H9 (cell line): Measurements from ENCODE around the gene PDE6D. TPM values are rescaled to one million over a fixed set of nuclear protein-coding genes. Genes with fewer than 3 reads are reported as not detected.

Experiments
- DNase-seq: peaks from one replicate; pipeline ENCODE4 v3.0.0-alpha.2; 2017
- H2AFZ ChIP-seq: one replicate; pipeline ENCODE4 v1.6.1; 2013; ENCODE audit warnings: mild to moderate bottlenecking, low read length, control low read depth, moderate library complexity
- H2AK5ac ChIP-seq: 2 replicates; pipeline ENCODE4 v1.6.1; 2013; ENCODE audit warnings: low read length, control low read depth, mixed read lengths; ENCODE audit not compliant: insufficient read length
- H2BK120ac ChIP-seq: one replicate; pipeline ENCODE4 v1.6.1; 2013; ENCODE audit warnings: low read depth, mild to moderate bottlenecking, low read length, control low read depth, inconsistent platforms; ENCODE audit not compliant: poor library complexity, severe bottlenecking
- H2BK12ac ChIP-seq: 2 replicates; pipeline ENCODE4 v1.6.1; 2013; ENCODE audit warnings: low read length, control low read depth, mixed read lengths, low read depth; ENCODE audit not compliant: insufficient read length
- H2BK15ac ChIP-seq: 2 replicates; pipeline ENCODE4 v1.6.1; 2013; ENCODE audit warnings: low read depth, low read length, control low read depth
- H2BK20ac ChIP-seq: one replicate; pipeline ENCODE4 v1.6.1; 2013; ENCODE audit warnings: low read depth, mild to moderate bottlenecking, low read length, control low read depth, inconsistent platforms; ENCODE audit not compliant: poor library complexity, severe bottlenecking
- H2BK5ac ChIP-seq: 2 replicates; pipeline ENCODE4 v1.6.1; 2013; ENCODE audit warnings: low read length, control low read depth, mixed read lengths; ENCODE audit not compliant: insufficient read length
- H3K14ac ChIP-seq: 2 replicates; pipeline ENCODE4 v1.6.1; 2013; ENCODE audit warnings: low read length, control low read depth; ENCODE audit not compliant: insufficient read depth
- H3K18ac ChIP-seq: 2 replicates; pipeline ENCODE4 v1.6.1; 2013; ENCODE audit warnings: low read depth, mild to moderate bottlenecking, mixed read lengths, low read length, control low read depth; ENCODE audit not compliant: insufficient read length
- H3K23ac ChIP-seq: 2 replicates; pipeline ENCODE4 v1.6.1; 2013; ENCODE audit warnings: low read length, control low read depth, mixed read lengths, low read depth; ENCODE audit not compliant: insufficient read length
- H3K23me2 ChIP-seq: 2 replicates; pipeline ENCODE4 v1.6.1; 2013; ENCODE audit warnings: low read depth, mild to moderate bottlenecking, mixed read lengths, low read length, control low read depth; ENCODE audit not compliant: insufficient read length, poor library complexity, severe bottlenecking
- H3K27ac ChIP-seq: 2 replicates; pipeline ENCODE4 v1.5.1; 2013; ENCODE audit warnings: low read length, control low read depth, mixed read lengths, low read depth; ENCODE audit not compliant: insufficient read length
- H3K27me3 ChIP-seq: 2 replicates; pipeline ENCODE4 v1.6.1; 2013; ENCODE audit warnings: low read length, control low read depth, inconsistent platforms; ENCODE audit not compliant: insufficient read depth
- H3K4ac ChIP-seq: 2 replicates; pipeline ENCODE4 v1.6.1; 2013; ENCODE audit warnings: low read depth, mild to moderate bottlenecking, control low read depth, inconsistent platforms, low read length, moderate library complexity
- H3K4me1 ChIP-seq: 2 replicates; pipeline ENCODE4 v1.6.1; 2013; ENCODE audit warnings: low read length, control low read depth, inconsistent platforms; ENCODE audit not compliant: insufficient read depth
- H3K4me2 ChIP-seq: 2 replicates; pipeline ENCODE4 v1.6.1; 2013; ENCODE audit warnings: low read length, control low read depth, mixed read lengths; ENCODE audit not compliant: insufficient read length, insufficient read depth
- H3K56ac ChIP-seq: 2 replicates; pipeline ENCODE4 v1.6.1; 2013; ENCODE audit warnings: low read depth, mild to moderate bottlenecking, mixed read lengths, low read length, control low read depth; ENCODE audit not compliant: insufficient read length
- H3K79me1 ChIP-seq: 2 replicates; pipeline ENCODE4 v1.6.1; 2013; ENCODE audit warnings: low read depth, mild to moderate bottlenecking, moderate library complexity, low read length, control low read depth, inconsistent platforms; ENCODE audit not compliant: insufficient read depth, poor library complexity, severe bottlenecking
- H3K79me2 ChIP-seq: 2 replicates; pipeline ENCODE4 v1.6.1; 2013; ENCODE audit warnings: low read length, control low read depth, inconsistent platforms; ENCODE audit not compliant: insufficient read depth
- H3K9ac ChIP-seq: 2 replicates; pipeline ENCODE4 v1.6.1; 2013; ENCODE audit warnings: low read length, control low read depth, mixed read lengths; ENCODE audit not compliant: insufficient read length; ENCODE audit errors: extremely low read depth
- H3K9me3 ChIP-seq: one replicate; pipeline ENCODE4 v1.6.1; 2013; ENCODE audit warnings: low read depth, low read length, inconsistent platforms; ENCODE audit not compliant: control insufficient read depth
- H3T11ph ChIP-seq: one replicate; pipeline ENCODE4 v1.6.1; 2013; ENCODE audit warnings: mild to moderate bottlenecking, low read length, control low read depth, inconsistent platforms
- H4K20me1 ChIP-seq: one replicate; pipeline ENCODE4 v1.6.1; 2013; ENCODE audit not compliant: control insufficient read depth, insufficient read length, insufficient read depth
- H4K5ac ChIP-seq: 2 replicates; pipeline ENCODE4 v1.6.1; 2013; ENCODE audit warnings: low read depth, mild to moderate bottlenecking, mixed read lengths, low read length, control low read depth; ENCODE audit not compliant: insufficient read length
- H4K8ac ChIP-seq: replicated peaks from 2 replicates; pipeline ENCODE4 v1.6.1; 2013; ENCODE audit warnings: low read length, control low read depth, mixed read lengths, low read depth; ENCODE audit not compliant: insufficient read length
- H4K91ac ChIP-seq: 2 replicates; pipeline ENCODE4 v1.6.1; 2013; ENCODE audit warnings: low read depth, mild to moderate bottlenecking, moderate library complexity, mixed read lengths, low read length, control low read depth; ENCODE audit not compliant: insufficient read length
- H3K27ac Mint-ChIP-seq, 3 experiments: 2 replicates in 2 of 3; 3 replicates in 1 of 3; pipeline ENCODE4 v1.8.0; 2020 to 2021; ENCODE audit warnings: mixed read lengths in 3 of 3, mild to moderate bottlenecking in 1 of 3, moderate library complexity in 1 of 3
- H3K27me3 Mint-ChIP-seq: 2 replicates; pipeline ENCODE4 v1.8.0; 2021; ENCODE audit warnings: low read depth, mild to moderate bottlenecking, moderate library complexity, mixed read lengths
- H3K36me3 Mint-ChIP-seq, 3 experiments: 2 replicates in 2 of 3; 3 replicates in 1 of 3; pipeline ENCODE4 v1.8.0; 2020 to 2021; ENCODE audit warnings: low read depth in 3 of 3, mixed read lengths in 3 of 3; ENCODE audit not compliant: insufficient read depth in 1 of 3
- H3K4me1 Mint-ChIP-seq, 2 experiments: 2 replicates each; pipeline ENCODE4 v1.8.0; 2020; ENCODE audit warnings: mixed read lengths in 2 of 2
- H3K4me3 Mint-ChIP-seq, 2 experiments: 2 replicates in 1 of 2; 3 replicates in 1 of 2; pipeline ENCODE4 v1.8.0; 2020 to 2021; ENCODE audit warnings: mild to moderate bottlenecking in 2 of 2, mixed read lengths in 2 of 2, moderate library complexity in 1 of 2
- H3K9me3 Mint-ChIP-seq, 2 experiments: 2 replicates in 1 of 2; 3 replicates in 1 of 2; pipeline ENCODE4 v1.8.0; 2020; ENCODE audit warnings: mild to moderate bottlenecking in 2 of 2, mixed read lengths in 2 of 2, moderate library complexity in 1 of 2
- CTCF ChIP-seq: fragments of 200-600 bp; sonication (generic); conservative IDR thresholded peaks from 3 replicates; pipeline ENCODE4 v1.8.0; 2021; ENCODE audit warnings: antibody characterized with exemption, mild to moderate bottlenecking
- WGBS: extraction: QIAGEN DNeasy Blood & Tissue Kit; methylation state at CpG from one replicate; pipeline ENCODE4 v1.1.7; 2013; ENCODE audit warnings: missing lambda C conversion rate, low lambda C conversion rate, mixed read lengths; ENCODE audit not compliant: insufficient read length; ENCODE audit errors: extremely low coverage; 5-methylcytosine and 5-hydroxymethylcytosine counted together
- total RNA-seq: library from RNA; stranded (reverse); gene quantifications from 2 replicates; pipeline ENCODE4 v1.2.1, GENCODE V29; 2021

Gene PDE6D
- total RNA-seq, 1 experiment from 2014 or later, result 33.7 TPM

GRCh38 chr2:231714639-231715498 lies 66.2 kb downstream of the PDE6D start:
- Histone ChIP-seq H3K56ac (no peak overlapping the region), H2BK15ac (no peak overlapping the region), H3K27ac (peak overlapping the region; percentile 10), H3K79me1 (no peaks in the 10 kb centered on the region), H3K9me3 (no peaks in the 10 kb centered on the region), H3K9ac (no peak overlapping the region), H3K18ac (peak overlapping the region; percentile 9), H2BK12ac (no peak overlapping the region), H3K4me2 (no peak overlapping the region), H2BK5ac (no peak overlapping the region), H2AK5ac (no peak overlapping the region), H3K27me3 (no peaks in the 10 kb centered on the region), H3T11ph (no peak overlapping the region), H3K14ac (no peak overlapping the region; the same call in 1 of the 2 replicates), H4K91ac (no peak overlapping the region), H4K5ac (no peak overlapping the region), H4K8ac (no peak overlapping the region), H3K4me1 (no peaks in the 10 kb centered on the region), H3K79me2 (peaks cover 26% of the 10 kb centered on the region; the same call in 1 of the 2 replicates), H2BK120ac (no peak overlapping the region), H3K23me2 (peaks cover 7% of the 10 kb centered on the region), H2BK20ac (no peak overlapping the region), H2AFZ (no peak overlapping the region), H3K23ac (no peak overlapping the region), H4K20me1 (no peaks in the 10 kb centered on the region), H3K4ac (no peak overlapping the region)
- Mint-ChIP-seq H3K36me3 (peaks cover 25 to 43% (median 34%) of the 10 kb centered on the region in 3 experiments), H3K4me3 (peak overlapping the region; percentile 10 to 75; a peak in 3 of 5 replicates), H3K4me1 (peaks cover 39 to 43% of the 10 kb centered on the region in 2 experiments), H3K27me3 (peaks cover 13% of the 10 kb centered on the region), H3K9me3 (peaks cover under 1 to 3% of the 10 kb centered on the region in 2 experiments; a peak in 3 of 5 replicates), H3K27ac (peak overlapping the region in 2 of 3 experiments; percentile 95 to 97; a peak in 5 of 7 replicates)
- peak; percentile 94 for TF ChIP-seq CTCF
- DNase-seq, result peak; percentile 93
- no CpG with 5 or more reads among the region's 17 CpGs for WGBS
